HUES48 (cell line): Measurements from ENCODE around the gene BMP8B.
A peak's percentile ranks its signal among the peaks of the same experiment; 100 is the strongest.
"Not testable (repeated sequence)": the region's sequence is repeated elsewhere in the genome, so short reads cannot be mapped to it uniquely, and the experiment has no call there.

Experiments
- H3K27ac ChIP-seq: one replicate; pipeline ENCODE4 v1.7.0; 2013; ENCODE audit warnings: low read depth, low read length, inconsistent platforms
- H3K27me3 ChIP-seq: 2 replicates; pipeline ENCODE4 v1.6.1; 2013; ENCODE audit warnings: mild to moderate bottlenecking, low read length; ENCODE audit not compliant: control insufficient read depth, insufficient read depth
- H3K36me3 ChIP-seq: 2 replicates; pipeline ENCODE4 v1.6.1; 2013; ENCODE audit warnings: low read length; ENCODE audit not compliant: control insufficient read depth, insufficient read depth
- H3K4me1 ChIP-seq: 2 replicates; pipeline ENCODE4 v1.6.1; 2013; ENCODE audit warnings: mild to moderate bottlenecking, low read length; ENCODE audit not compliant: control insufficient read depth, insufficient read depth
- H3K4me3 ChIP-seq: 2 replicates; pipeline ENCODE4 v1.5.1; 2013; ENCODE audit warnings: mild to moderate bottlenecking, low read depth, low read length
- H3K9ac ChIP-seq: 2 replicates; pipeline ENCODE4 v1.6.1; 2013; ENCODE audit warnings: mild to moderate bottlenecking, low read depth, low read length, moderate library complexity
- H3K9me3 ChIP-seq: 2 replicates; pipeline ENCODE4 v1.6.1; 2013; ENCODE audit warnings: low read length; ENCODE audit not compliant: control insufficient read depth, insufficient read depth

The BMP8B gene

DNA sequence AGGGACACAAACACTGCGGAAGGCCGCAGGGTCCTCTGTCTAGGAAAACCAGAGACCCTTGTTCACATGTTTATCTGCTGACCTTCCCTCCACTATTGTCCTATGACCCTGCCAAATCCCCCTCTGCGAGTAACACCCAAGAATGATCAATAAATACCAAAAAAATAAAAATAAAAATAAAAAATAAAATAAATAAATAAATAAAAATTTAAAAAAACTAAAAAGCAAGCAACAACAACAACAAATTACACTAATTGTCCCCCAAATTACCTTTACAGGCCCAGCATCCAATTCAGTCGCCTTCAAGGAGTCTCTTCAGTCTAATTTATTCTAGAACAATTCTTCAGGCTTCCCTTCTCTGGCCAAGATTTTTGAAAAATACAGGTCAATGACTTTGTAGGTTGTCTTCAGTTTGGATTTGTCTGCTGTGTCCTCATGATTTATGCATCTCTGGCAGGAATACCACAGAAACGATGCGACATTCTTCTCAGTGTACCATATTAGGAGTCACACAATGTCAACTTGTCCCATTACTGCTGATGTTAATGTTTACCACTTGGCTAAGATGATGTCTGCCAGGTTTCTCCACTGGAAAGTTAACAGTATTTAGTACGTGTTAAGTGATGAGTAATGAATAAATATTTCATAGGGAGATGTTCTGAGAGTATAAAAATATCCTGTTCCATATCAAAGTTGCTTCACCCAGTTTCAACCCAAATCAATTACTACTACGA lies 20.3 kb upstream of the BMP8B start:
- no peaks in the 10 kb centered on the region for H3K36me3 ChIP-seq
- H3K27me3 ChIP-seq: no peaks in the 10 kb centered on the region
- H3K27ac ChIP-seq: no peak overlapping the region
- no peaks in the 10 kb centered on the region for H3K4me1 ChIP-seq
- H3K4me3 ChIP-seq: no peak overlapping the region
- no peaks in the 10 kb centered on the region for H3K9me3 ChIP-seq
- no peak overlapping the region for H3K9ac ChIP-seq

DNA sequence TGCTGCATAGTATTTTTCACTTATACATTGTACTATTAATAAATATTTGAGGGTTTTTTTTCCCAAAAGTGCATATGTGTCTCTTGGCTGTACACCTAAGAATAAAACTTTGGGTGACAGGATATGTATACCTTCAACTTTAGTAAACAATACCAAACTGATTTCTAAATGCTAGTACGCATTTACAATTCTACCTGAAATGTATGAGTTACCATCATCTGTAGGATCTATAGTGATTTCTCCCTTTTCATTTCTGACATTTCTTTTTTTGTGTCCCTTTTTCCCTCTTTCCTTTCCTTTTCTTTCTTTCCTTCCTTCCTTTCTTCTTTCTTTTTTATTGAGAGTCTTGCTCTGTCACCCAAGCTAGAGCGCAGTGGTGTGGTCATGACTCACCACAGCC lies 16.7 kb upstream of the BMP8B start:
- Histone ChIP-seq H3K9ac (no peak overlapping the region), H3K9me3 (no peaks in the 10 kb centered on the region), H3K27me3 (no peaks in the 10 kb centered on the region), H3K4me1 (no peaks in the 10 kb centered on the region), H3K27ac (no peak overlapping the region), H3K4me3 (no peak overlapping the region), H3K36me3 (no peaks in the 10 kb centered on the region)

- Histone ChIP-seq H3K27ac (no peak overlapping the region), H3K27me3 (peaks cover 5% of the 10 kb centered on the region; the same call in 1 of the 2 replicates), H3K4me3 (no peak overlapping the region), H3K9ac (no peak overlapping the region), H3K9me3 (no peaks in the 10 kb centered on the region), H3K36me3 (no peaks in the 10 kb centered on the region), H3K4me1 (no peaks in the 10 kb centered on the region)
Observed at GRCh38 chr1:39802496-39803260, 14.0 kb upstream of the BMP8B start.

DNA sequence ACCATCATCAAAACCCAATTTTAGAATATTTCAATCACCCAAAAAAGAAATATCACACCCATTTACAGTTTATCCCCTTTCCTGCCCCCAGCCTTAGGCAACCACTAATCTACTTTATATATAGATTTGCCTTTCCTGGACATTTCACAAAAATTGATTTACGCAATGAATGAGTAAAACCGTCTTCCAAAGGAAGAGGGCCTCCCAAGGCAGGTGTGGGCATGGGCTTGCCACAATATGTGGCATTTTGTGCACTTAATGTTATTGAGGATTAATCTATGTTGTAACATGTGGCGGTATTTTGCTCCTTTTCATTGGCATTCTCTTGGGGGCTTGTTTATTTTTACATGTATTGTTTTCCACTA lies 11.8 kb upstream of the BMP8B start:
- H3K36me3 ChIP-seq: no peaks in the 10 kb centered on the region
- no peak overlapping the region for H3K27ac ChIP-seq
- no peaks in the 10 kb centered on the region for H3K9me3 ChIP-seq
- H3K4me1 ChIP-seq: no peaks in the 10 kb centered on the region
- no peak overlapping the region for H3K4me3 ChIP-seq
- peaks cover 8% of the 10 kb centered on the region; the same call in 1 of the 2 replicates for H3K27me3 ChIP-seq
- H3K9ac ChIP-seq: no peak overlapping the region

- Histone ChIP-seq H3K9me3 (no peaks in the 10 kb centered on the region), H3K9ac (no peak overlapping the region), H3K4me3 (no peak overlapping the region), H3K36me3 (no peaks in the 10 kb centered on the region), H3K27me3 (peaks cover 8% of the 10 kb centered on the region; the same call in 1 of the 2 replicates), H3K4me1 (no peaks in the 10 kb centered on the region), H3K27ac (no peak overlapping the region)
Observed at GRCh38 chr1:39799770-39800470, 11.3 kb upstream of the BMP8B start.

GRCh38 chr1:39798859-39799769 lies 10.4 kb upstream of the BMP8B start:
- H3K4me3 ChIP-seq, H3K27ac ChIP-seq, H3K27me3 ChIP-seq, H3K36me3 ChIP-seq, H3K9ac ChIP-seq, H3K4me1 ChIP-seq, H3K9me3 ChIP-seq: not testable (repeated sequence)

GRCh38 chr1:39795651-39796050 lies 7.0 kb upstream of the BMP8B start:
- peaks cover 27% of the 10 kb centered on the region for H3K27me3 ChIP-seq
- H3K9ac ChIP-seq: no peak overlapping the region
- H3K27ac ChIP-seq: no peak overlapping the region
- no peaks in the 10 kb centered on the region for H3K36me3 ChIP-seq
- no peak overlapping the region for H3K4me3 ChIP-seq
- H3K9me3 ChIP-seq: no peaks in the 10 kb centered on the region
- H3K4me1 ChIP-seq: no peaks in the 10 kb centered on the region

DNA sequence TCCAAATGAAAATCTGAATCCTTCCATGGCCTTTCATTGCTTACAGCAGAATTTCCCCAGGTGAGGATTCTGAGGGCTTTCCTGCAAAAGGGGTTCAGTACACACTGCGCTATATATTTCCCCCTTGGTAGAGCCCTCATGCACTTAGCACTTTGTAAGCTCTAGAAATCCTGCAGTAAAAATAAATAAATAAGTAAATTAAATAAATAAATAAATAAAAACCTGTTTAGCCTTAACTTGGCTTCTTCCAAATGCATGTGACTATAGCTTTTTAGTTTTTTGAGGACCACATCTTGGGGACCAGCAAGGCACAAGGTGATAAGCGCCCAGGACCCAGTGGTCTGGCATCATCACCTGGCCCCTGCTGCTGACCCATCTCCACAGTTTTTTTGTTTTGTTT lies 3.2 kb upstream of the BMP8B start:
- Histone ChIP-seq H3K4me3 (no peak overlapping the region), H3K36me3 (no peaks in the 10 kb centered on the region), H3K27me3 (peaks cover 61% of the 10 kb centered on the region), H3K9ac (no peak overlapping the region), H3K9me3 (no peaks in the 10 kb centered on the region), H3K4me1 (no peaks in the 10 kb centered on the region), H3K27ac (no peak overlapping the region)

GRCh38 chr1:39789571-39790110 lies 976 bp upstream of the BMP8B start:
- Histone ChIP-seq H3K36me3 (no peaks in the 10 kb centered on the region), H3K9ac (no peak overlapping the region), H3K27me3 (peaks cover 73% of the 10 kb centered on the region), H3K4me1 (no peaks in the 10 kb centered on the region), H3K9me3 (no peaks in the 10 kb centered on the region), H3K27ac (no peak overlapping the region), H3K4me3 (peak overlapping the region; percentile 56)

GRCh38 chr1:39788426-39788757 lies 273 bp downstream of the BMP8B start:
- Histone ChIP-seq H3K27ac (no peak overlapping the region), H3K36me3 (no peaks in the 10 kb centered on the region), H3K27me3 (peaks cover 79% of the 10 kb centered on the region), H3K9ac (no peak overlapping the region), H3K4me3 (peak overlapping the region; percentile 56; the same call in 1 of the 2 replicates), H3K9me3 (no peaks in the 10 kb centered on the region), H3K4me1 (no peaks in the 10 kb centered on the region)
